ENCODE data around the gene PI4KB.

DNA sequence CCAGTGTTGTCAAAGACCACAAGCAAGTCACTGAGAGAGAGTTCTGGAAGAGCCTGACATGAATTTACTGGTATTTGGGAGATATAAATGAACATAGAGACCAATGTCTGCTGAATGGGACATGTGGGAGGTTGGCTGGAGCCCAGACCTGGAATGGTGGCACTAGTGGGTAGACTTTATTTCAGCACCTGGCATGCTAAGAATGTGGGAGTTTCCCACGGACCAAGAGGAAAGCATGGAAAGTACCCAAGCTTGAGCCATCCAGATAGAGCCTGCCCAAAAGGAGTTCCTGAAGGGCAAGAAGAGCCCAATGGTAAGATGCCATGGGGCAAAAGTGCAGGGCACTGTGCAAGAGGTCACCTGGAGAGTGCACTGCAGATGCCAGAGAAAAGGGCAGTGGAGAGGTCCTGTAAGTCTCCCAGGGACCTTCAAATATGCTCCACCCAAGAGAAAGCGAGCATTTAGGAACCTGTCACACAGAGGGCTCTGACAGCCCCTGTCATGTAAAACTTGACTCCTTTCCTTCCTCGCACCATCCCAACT, 53.2 kb downstream of the PI4KB start:
- TF ChIP-seq, protein P1, sequence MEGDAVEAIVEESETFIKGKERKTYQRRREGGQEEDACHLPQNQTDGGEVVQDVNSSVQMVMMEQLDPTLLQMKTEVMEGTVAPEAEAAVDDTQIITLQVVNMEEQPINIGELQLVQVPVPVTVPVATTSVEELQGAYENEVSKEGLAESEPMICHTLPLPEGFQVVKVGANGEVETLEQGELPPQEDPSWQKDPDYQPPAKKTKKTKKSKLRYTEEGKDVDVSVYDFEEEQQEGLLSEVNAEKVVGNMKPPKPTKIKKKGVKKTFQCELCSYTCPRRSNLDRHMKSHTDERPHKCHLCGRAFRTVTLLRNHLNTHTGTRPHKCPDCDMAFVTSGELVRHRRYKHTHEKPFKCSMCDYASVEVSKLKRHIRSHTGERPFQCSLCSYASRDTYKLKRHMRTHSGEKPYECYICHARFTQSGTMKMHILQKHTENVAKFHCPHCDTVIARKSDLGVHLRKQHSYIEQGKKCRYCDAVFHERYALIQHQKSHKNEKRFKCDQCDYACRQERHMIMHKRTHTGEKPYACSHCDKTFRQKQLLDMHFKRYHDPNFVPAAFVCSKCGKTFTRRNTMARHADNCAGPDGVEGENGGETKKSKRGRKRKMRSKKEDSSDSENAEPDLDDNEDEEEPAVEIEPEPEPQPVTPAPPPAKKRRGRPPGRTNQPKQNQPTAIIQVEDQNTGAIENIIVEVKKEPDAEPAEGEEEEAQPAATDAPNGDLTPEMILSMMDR (IDR thresholded peaks at IDR 0.05; ENCODE audit: low read depth, low read length, poor library complexity, severe bottlenecking) = no peak
- TF ChIP-seq EZH2phosphoT487 (IDR thresholded peaks at IDR 0.05; ENCODE audit: borderline replicate concordance, low read length) = no peak
